ENCODE results near the gene NDUFAF8.
A peak's percentile ranks its signal among the peaks of the same experiment; 100 is the strongest.

NDUFAF8 gene

DNA sequence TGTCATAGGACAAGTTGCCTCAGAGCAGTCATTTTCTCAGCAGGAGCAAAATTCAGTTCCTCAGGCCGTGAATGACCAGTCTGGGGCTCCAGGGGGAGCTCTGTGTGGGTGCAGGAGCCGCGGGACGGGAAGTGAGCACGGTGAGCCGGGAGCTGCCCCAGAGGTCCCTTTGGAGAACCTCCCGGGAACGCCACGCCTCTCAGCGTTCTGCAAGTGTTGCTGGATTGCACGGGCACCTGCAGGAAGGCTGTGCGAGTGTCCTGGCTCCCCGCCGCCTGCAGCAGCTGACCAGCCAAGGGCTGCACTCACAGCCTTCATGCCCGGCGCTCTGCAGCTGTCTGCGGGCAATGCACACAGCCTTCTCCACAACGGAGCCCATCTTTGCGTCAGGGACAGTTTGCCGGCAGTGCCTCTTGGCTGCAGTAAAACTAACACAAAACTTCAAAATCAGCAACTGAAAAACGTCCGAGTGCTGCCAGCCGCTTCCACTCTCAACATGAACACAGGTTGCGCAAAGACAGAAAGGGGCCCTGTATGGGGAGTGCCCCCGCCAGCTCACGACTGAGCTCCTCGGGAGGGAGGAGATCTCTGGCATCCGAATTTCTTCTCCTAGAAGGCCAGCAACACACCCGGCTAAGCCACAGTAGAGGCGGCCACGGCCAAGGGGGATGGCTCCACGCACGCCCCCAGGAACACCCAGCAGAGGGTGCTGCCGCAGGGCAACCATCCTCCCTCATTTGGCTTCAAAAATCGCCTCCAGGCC lies 16.0 kb downstream of the NDUFAF8 start:
- TF ChIP-seq CTCF (conservative IDR thresholded peaks at IDR 0.05; ENCODE audit: low read depth, low read length) = peak; percentile 81
- peak overlapping the region; percentile 7 for H3K4me3 ChIP-seq (ENCODE audit: low read length)
- DNase-seq (ENCODE audit: low read depth) = peak; percentile 65

DNA sequence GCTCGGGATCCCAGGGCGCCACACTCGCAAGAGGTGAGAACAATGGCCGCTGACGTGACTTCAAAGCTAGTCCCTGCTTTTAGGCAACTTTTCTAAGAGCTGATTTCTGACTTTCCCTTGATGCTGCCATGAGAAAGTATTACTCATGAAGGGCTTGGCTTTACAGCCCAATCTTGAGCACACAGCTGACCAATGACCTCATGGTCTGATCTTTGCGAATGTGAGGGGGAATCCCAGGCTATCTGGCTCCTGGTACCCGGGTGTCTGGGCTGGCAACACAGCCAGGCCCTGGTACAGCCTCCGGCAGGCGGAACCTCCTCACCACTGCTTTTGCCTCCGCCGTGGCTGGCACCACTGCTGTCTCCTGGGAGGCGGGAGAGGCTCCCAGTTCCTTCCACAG lies 17.5 kb downstream of the NDUFAF8 start:
- TF ChIP-seq CTCF (conservative IDR thresholded peaks at IDR 0.05; ENCODE audit: low read depth, low read length) = no peak
- DNase-seq (ENCODE audit: low read depth) = no peak
- no peak overlapping the region for H3K4me3 ChIP-seq (ENCODE audit: low read length)

DNA sequence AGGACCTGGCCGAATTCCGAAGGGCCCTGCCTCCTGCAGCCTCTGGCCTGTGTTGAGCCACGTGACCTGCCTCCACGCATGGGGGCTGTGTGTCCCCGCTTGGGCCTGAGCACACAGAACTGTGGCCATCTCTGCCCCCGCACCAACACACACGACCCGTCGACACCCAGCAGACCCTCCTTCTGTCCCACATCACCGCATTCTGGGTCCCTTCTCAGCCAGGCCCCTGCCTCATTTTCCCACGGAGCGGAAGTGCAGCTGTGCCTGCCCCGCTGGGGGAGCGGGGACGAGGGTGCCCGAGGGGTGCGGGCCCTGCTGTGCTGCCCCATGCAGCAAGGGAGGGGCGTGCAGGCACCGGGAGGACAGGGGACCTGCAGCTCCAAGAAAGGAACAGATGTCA lies 18.4 kb downstream of the NDUFAF8 start:
- no peak for DNase-seq (ENCODE audit: low read depth)
- no peak overlapping the region for H3K4me3 ChIP-seq (ENCODE audit: low read length)
- no peak for TF ChIP-seq CTCF (conservative IDR thresholded peaks at IDR 0.05; ENCODE audit: low read depth, low read length)

- H3K4me3 ChIP-seq (ENCODE audit: low read length) = no peak overlapping the region
- TF ChIP-seq CTCF (conservative IDR thresholded peaks at IDR 0.05; ENCODE audit: low read depth, low read length) = peak; percentile 17
- no peak for DNase-seq (ENCODE audit: low read depth)
Observed at GRCh38 chr17:81258292-81258691, 19.2 kb downstream of the NDUFAF8 start.

GRCh38 chr17:81259058-81259605 lies 20.0 kb downstream of the NDUFAF8 start:
- no peak for DNase-seq (ENCODE audit: low read depth)
- TF ChIP-seq CTCF (conservative IDR thresholded peaks at IDR 0.05; ENCODE audit: low read depth, low read length) = no peak
- H3K4me3 ChIP-seq (ENCODE audit: low read length) = no peak overlapping the region

DNA sequence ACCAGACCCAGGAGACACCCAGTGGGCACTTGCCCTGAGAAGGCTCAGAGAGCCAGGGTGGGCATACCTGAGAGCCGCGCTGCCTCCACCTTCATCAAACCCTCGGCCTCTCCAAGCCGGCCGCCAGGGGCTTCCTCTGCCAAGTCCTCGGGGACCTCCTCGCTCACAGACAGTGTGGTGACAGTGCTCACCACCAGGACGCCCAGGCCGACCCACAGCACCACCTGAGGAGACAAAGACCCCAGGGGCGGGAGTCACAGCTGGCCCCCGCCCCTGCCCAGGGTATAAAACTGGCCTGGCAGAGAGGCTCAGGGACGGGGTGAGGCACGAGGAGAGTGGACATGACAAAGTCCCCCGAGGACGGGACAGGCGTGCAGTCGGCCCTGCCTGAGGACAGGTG lies 21.1 kb downstream of the NDUFAF8 start:
- no peak overlapping the region for H3K4me3 ChIP-seq (ENCODE audit: low read length)
- no peak for DNase-seq (ENCODE audit: low read depth)
- TF ChIP-seq CTCF (conservative IDR thresholded peaks at IDR 0.05; ENCODE audit: low read depth, low read length) = no peak

DNA sequence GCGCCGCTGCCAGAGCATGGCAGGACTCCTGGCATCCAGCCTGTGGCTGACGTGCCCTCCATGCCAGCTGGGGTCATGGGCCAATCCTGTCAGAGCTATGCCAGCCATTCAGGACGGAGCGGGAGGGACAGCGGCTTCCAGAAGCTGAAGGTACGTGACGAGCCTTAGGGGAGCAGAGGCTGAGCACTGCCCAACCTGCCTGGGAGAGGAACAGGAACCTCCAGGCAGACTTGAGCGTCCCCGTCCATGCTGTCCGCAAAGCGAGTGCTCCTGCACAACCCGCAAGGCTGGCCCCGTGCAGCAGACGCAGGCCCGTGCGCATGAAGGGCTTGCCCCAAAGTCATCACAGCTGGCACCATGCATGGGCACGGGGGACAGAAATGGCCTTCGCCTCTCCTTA lies 21.5 kb downstream of the NDUFAF8 start:
- no peak overlapping the region for H3K4me3 ChIP-seq (ENCODE audit: low read length)
- TF ChIP-seq CTCF (conservative IDR thresholded peaks at IDR 0.05; ENCODE audit: low read depth, low read length) = no peak
- no peak for DNase-seq (ENCODE audit: low read depth)
